Activated CD4-positive, alpha-beta memory T cell treated with anti-CD3 and anti-CD28 coated beads for 36 hours (primary cell): ENCODE results near the gene AHNAK. TPM values are rescaled to one million over a fixed set of nuclear protein-coding genes. Genes with fewer than 3 reads are reported as not detected.

ENCODE experiments used
- CTCF ChIA-PET: fragments of 350-600 bp; sonication (Branson Sonifier 250); formaldehyde crosslinking; loops from one replicate; lab custom pipeline; 2021; ENCODE audit warnings: antibody characterized with exemption, inconsistent platforms; lab: Charles Lee
- POLR2A ChIA-PET: fragments of 350-600 bp; sonication (Branson Sonifier 250); formaldehyde crosslinking; loops from one replicate; lab custom pipeline; 2021; ENCODE audit warnings: antibody characterized with exemption; lab: Charles Lee
- DNase-seq: peaks from one replicate; pipeline ENCODE4 v3.0.0-alpha.2; 2020
- H3K27ac Mint-ChIP-seq: one replicate; pipeline ENCODE4 v1.8.0; 2021; ENCODE audit warnings: mixed read lengths
- H3K27me3 Mint-ChIP-seq: one replicate; pipeline ENCODE4 v1.8.0; 2021; ENCODE audit warnings: mixed read lengths
- H3K36me3 Mint-ChIP-seq: one replicate; pipeline ENCODE4 v1.8.0; 2021; ENCODE audit warnings: mixed read lengths
- H3K4me1 Mint-ChIP-seq: one replicate; pipeline ENCODE4 v1.8.0; 2021; ENCODE audit warnings: low read depth, mixed read lengths
- H3K4me3 Mint-ChIP-seq: one replicate; pipeline ENCODE4 v1.8.0; 2021; ENCODE audit warnings: mild to moderate bottlenecking, mixed read lengths
- H3K9me3 Mint-ChIP-seq: one replicate; pipeline ENCODE4 v1.8.0; 2021; ENCODE audit warnings: mixed read lengths
- intact Hi-C: fragments of 100-400 bp; cut with micrococcal nuclease; formaldehyde crosslinking; loops from one replicate; pipeline ENCODE4 v1.15.1; 2023
- total RNA-seq, 2 experiments: library from RNA; stranded (reverse); gene quantifications; one replicate each; pipeline ENCODE4 v1.2.3, GENCODE V29; 2021

The AHNAK gene
- total RNA-seq, 2 experiments from 2014 or later, result 83.7 to 85.2 TPM

DNA sequence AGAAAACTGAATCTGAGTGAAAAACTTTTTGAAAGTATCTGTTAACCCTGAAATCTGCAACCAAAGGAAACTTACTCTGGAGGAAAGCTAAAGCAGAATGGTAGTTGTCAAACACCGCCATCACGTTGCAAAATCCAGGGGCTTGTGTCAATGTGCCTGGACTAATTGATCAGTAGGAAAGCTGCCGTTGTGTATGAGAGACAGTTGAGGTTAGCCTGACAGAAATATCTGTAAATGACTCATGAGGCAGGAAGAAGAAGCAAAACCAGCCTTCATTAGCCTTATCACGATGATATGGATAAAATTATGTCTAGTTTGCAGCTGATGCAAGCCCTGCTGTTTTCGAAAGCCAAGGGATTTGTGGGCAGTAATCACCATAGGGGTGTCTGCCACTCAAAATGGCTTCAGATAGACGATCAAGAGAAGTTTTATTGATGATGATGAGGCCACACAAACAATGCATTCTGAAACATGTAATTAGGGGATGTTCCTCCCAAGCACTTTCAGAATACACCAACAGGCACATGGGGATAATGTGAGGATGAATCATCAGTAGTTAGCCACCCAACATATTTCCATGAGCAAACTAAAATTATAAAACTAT lies 118.9 kb downstream of the AHNAK start:
- H3K9me3 Mint-ChIP-seq, result no peaks in the 10 kb centered on the region
- no peaks in the 10 kb centered on the region for H3K36me3 Mint-ChIP-seq
- intact Hi-C loops, result loop anchor here (1.0 to 10.0 kb wide), 3 partner anchors 116 to 247 kb away; partner anchors contain the start of genes LBHD1, UBXN1 and UQCC3
- peak; percentile 39 for DNase-seq
- H3K27ac Mint-ChIP-seq, result peak overlapping the region; percentile 79
- CTCF ChIA-PET, result interaction anchor here (0.6 to 9.5 kb wide), 6 partner anchors 33 to 454 kb away, joined by 3 to 272 read pairs (median 8); partner anchors contain the start of genes AHNAK and SLC3A2
- H3K4me1 Mint-ChIP-seq, result peaks cover 32% of the 10 kb centered on the region
- no peaks in the 10 kb centered on the region for H3K27me3 Mint-ChIP-seq
- POLR2A ChIA-PET, result interaction anchor here (1.1 to 2.3 kb wide), 6 partner anchors 115 to 237 kb away, joined by 3 to 8 read pairs (median 4); partner anchors contain the start of genes AHNAK, C11orf98 and CSKMT
- H3K4me3 Mint-ChIP-seq, result peak overlapping the region; percentile 27

DNA sequence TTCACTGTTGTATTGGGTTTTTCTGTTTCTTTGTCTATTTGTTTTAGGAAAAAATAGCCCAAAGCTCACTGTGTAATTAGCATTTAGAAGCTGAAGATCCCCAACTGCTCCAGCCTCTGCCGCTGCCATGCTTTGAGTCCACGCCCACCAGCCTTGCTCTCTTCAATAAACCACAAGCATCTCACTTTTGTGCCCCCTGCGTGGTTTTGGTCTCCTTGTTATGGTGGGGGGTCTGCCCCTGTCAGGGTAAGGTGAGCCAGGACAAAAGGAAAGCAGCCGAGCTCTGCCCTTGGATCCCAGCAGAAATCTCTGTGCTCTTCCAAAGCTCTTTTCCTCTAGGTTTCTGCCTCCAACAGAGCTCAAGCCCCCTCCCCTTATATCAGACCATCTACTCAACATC lies 123.6 kb downstream of the AHNAK start:
- DNase-seq, result no peak
- no peak overlapping the region for H3K27ac Mint-ChIP-seq
- H3K4me1 Mint-ChIP-seq, result peaks cover 20% of the 10 kb centered on the region
- ChIA-PET POLR2A (no interaction called here), CTCF (interaction anchor here (1.2 to 9.5 kb wide), 6 partner anchors 21 to 168 kb away, joined by 3 to 272 read pairs (median 49); partner anchors contain the start of genes AHNAK and TUT1)
- intact Hi-C loops, result loop anchor here (10.0 kb wide), 1 partner anchor 252 kb away; the partner anchor contains the start of genes LBHD1, UBXN1 and UQCC3
- H3K4me3 Mint-ChIP-seq, result no peak overlapping the region
- no peaks in the 10 kb centered on the region for H3K27me3 Mint-ChIP-seq
- H3K9me3 Mint-ChIP-seq, result no peaks in the 10 kb centered on the region
- H3K36me3 Mint-ChIP-seq, result no peaks in the 10 kb centered on the region

DNA sequence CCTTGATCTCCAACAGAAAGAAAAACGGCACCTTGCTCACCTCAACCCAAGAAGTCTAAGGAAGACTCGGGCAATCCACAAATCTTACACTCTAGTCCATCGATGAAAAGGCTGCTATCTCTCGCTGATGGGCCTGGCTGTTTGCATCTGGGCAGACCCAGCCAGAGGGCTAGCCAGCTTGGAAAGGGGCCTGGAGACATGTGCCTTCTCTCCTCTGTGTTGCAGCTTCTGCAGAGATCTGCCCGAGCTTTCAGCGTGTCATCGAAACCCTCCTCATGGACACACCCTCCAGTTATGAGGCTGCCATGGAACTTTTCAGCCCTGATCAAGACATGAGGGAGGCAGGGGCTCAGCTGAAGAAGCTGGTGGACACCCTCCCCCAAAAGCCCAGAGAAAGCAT lies 124.6 kb downstream of the AHNAK start:
- intact Hi-C loops, result loop anchor here (10.0 kb wide), 1 partner anchor 253 kb away; the partner anchor contains the start of genes LBHD1, UBXN1 and UQCC3

DNA sequence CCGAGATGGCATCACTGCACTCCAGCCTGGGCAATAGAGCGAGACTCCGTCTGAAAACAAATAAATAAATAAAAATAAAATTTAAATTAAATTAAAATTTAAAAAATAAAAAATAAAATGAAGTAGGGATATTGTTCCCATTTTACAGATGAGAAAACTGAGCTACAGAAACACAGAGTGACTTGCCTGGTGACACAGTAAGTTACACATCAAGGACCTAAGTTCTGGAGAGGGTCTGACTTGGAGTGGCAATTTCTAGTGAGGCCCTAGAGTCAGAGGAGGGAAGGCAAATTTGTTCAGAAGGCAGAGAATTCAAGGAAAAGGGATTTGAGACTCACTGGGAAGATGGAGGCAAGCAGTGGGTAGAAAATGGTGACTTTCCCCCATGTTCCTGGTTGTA lies 125.7 kb downstream of the AHNAK start:
- intact Hi-C loops, result loop anchor here (10.0 kb wide), 1 partner anchor 254 kb away; the partner anchor contains the start of genes LBHD1, UBXN1 and UQCC3
- Mint-ChIP-seq H3K36me3 (no peaks in the 10 kb centered on the region), H3K27ac (no peak overlapping the region), H3K27me3 (no peaks in the 10 kb centered on the region), H3K4me1 (peaks cover 4% of the 10 kb centered on the region), H3K9me3 (no peaks in the 10 kb centered on the region), H3K4me3 (no peak overlapping the region)
- DNase-seq, result no peak
- CTCF ChIA-PET, result interaction anchor here (0.8 to 9.5 kb wide), 4 partner anchors 24 to 137 kb away, joined by 3 to 272 read pairs (median 26); partner anchors contain the start of gene AHNAK
- POLR2A ChIA-PET, result no interaction called here

More for the DNA sequence above, 124.6 kb downstream of the AHNAK start:
- Mint-ChIP-seq H3K9me3 (no peaks in the 10 kb centered on the region), H3K27me3 (no peaks in the 10 kb centered on the region), H3K27ac (no peak overlapping the region), H3K4me1 (peaks cover 10% of the 10 kb centered on the region), H3K36me3 (no peaks in the 10 kb centered on the region), H3K4me3 (no peak overlapping the region)
- no peak for DNase-seq
- ChIA-PET CTCF (interaction anchor here (0.8 to 9.5 kb wide), 6 partner anchors 22 to 169 kb away, joined by 3 to 272 read pairs (median 26); partner anchors contain the start of genes AHNAK and TUT1), POLR2A (no interaction called here)

DNA sequence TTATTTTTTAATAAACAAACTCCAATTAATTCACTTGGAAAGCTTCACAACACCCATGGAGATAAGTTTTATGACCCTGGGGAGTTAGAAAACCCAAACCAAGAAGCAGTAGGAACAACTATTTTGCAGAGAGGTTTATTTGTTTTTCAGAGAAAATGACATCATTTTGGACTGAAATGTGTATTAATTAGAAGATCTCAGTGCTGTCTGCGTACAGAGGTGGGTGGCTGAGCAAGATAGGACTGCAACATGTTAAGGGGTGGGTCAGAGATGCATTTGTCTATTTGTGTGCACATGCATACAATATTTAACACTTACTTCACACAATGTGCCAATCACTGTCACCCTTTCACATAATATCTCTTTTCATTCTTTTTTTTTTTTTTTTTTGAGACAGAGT lies 126.7 kb downstream of the AHNAK start:
- CTCF ChIA-PET, result interaction anchor here (6.5 kb wide), 1 partner anchor 25 kb away, joined by 49 read pairs; no protein-coding TSS in a partner anchor
- Mint-ChIP-seq H3K36me3 (no peaks in the 10 kb centered on the region), H3K27me3 (no peaks in the 10 kb centered on the region), H3K27ac (no peak overlapping the region), H3K4me3 (no peak overlapping the region), H3K4me1 (peaks cover 4% of the 10 kb centered on the region), H3K9me3 (no peaks in the 10 kb centered on the region)
- DNase-seq, result no peak
- POLR2A ChIA-PET, result no interaction called here
- intact Hi-C loops, result loop anchor here (10.0 kb wide), 1 partner anchor 255 kb away; the partner anchor contains the start of genes LBHD1, UBXN1 and UQCC3

DNA sequence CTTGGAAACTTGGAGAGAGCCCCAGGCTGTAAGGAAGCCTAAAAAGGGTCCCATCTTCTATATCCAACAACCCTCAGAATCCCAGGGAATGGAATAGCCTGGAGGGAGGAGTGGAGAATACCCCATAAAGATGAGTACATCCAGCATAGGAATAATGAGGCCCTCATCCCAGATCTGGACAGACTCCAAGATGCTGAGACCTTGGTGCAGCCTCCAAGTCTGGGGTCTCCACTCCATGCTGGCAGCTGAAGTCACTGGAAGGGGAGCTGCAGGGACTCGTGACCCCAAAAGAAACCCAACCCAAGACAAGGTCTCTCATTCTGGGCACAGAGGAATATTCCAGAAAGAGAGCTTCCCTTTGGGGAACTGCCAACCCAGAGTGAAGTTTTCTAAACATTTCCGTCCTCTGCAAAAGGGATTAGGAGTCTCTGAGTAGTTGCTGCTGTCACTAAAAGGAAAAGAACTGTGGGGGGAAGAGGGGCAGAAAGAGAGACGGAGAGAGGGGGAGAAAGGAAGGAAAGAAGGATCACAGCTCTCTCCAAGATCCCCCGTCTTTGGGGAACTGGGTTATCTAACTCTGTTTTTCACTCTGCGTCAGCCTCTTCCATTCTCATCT lies 127.2 kb downstream of the AHNAK start:
- H3K9me3 Mint-ChIP-seq, result no peaks in the 10 kb centered on the region
- CTCF ChIA-PET, result interaction anchor here (1.5 to 6.5 kb wide), 2 partner anchors 24 to 124 kb away, joined by 5 to 49 read pairs; no protein-coding TSS in a partner anchor

DNA sequence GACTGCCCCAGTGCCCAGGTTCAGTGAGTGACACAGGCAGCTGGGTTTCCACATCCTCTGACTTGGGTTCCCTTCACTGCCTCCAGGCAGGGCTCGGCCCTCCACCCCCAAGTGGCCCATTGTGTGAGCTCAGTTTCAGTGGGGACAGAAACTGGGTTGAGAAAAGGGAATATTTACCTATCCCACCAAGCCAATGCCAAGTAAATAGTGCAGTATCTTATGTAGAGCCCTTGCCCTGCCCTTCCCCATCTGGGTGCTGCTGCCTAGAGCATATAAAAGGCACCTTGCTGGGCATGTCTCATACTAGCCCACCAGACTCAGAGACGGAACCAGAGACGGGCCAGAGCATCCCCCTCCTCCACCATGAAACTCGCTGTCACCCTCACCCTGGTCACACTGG lies 127.9 kb downstream of the AHNAK start, which contains the start of gene SCGB1A1:
SCGB1A1 (plus strand) TSS at position 301 of the 400 bp plus-strand sequence; CDS start at position 364, 63 bp downstream.
- ChIA-PET POLR2A (no interaction called here), CTCF (interaction anchor here (1.5 kb wide), 1 partner anchor 124 kb away, joined by 5 read pairs; no protein-coding TSS in a partner anchor)
- Mint-ChIP-seq H3K36me3 (no peaks in the 10 kb centered on the region), H3K9me3 (no peaks in the 10 kb centered on the region), H3K27me3 (no peaks in the 10 kb centered on the region), H3K4me1 (no peaks in the 10 kb centered on the region), H3K4me3 (no peak within 1 kb of the TSS), H3K27ac (no peak within 1 kb of the TSS)
- intact Hi-C loops, result no loop called here
- DNase-seq, result no peak

More for the DNA sequence above, 127.2 kb downstream of the AHNAK start:
- H3K36me3 Mint-ChIP-seq, result no peaks in the 10 kb centered on the region
- no peaks in the 10 kb centered on the region for H3K27me3 Mint-ChIP-seq
- no peak for DNase-seq
- H3K27ac Mint-ChIP-seq, result no peak overlapping the region
- H3K4me3 Mint-ChIP-seq, result no peak overlapping the region
- POLR2A ChIA-PET, result no interaction called here
- H3K4me1 Mint-ChIP-seq, result peaks cover under 1% of the 10 kb centered on the region
- intact Hi-C loops, result no loop called here

DNA sequence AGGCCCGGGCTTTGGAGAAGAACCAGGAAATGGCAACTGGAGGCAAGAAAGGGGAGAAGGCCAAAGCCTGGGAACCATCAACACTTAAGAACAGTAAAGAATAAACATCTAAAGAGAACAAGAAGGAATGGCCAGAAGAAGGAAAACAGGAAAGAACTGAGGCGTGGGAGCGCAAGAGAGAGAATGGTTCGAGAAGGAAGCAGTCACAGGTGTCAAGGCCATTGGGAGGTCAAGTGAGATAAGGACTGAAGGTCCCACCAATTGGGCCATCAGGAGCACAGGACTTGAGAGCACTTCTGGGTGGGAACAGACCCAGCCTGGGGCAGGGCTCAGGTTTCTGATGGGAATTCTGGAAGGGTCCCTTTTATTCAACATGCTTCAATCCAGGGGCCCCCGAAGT lies 128.5 kb downstream of the AHNAK start:
- Mint-ChIP-seq H3K9me3 (no peaks in the 10 kb centered on the region), H3K4me1 (no peaks in the 10 kb centered on the region), H3K4me3 (no peak overlapping the region), H3K27me3 (no peaks in the 10 kb centered on the region), H3K27ac (no peak overlapping the region), H3K36me3 (no peaks in the 10 kb centered on the region)
- DNase-seq, result no peak
- intact Hi-C loops, result no loop called here
- ChIA-PET CTCF (interaction anchor here (1.5 kb wide), 1 partner anchor 125 kb away, joined by 5 read pairs; no protein-coding TSS in a partner anchor), POLR2A (no interaction called here)

DNA sequence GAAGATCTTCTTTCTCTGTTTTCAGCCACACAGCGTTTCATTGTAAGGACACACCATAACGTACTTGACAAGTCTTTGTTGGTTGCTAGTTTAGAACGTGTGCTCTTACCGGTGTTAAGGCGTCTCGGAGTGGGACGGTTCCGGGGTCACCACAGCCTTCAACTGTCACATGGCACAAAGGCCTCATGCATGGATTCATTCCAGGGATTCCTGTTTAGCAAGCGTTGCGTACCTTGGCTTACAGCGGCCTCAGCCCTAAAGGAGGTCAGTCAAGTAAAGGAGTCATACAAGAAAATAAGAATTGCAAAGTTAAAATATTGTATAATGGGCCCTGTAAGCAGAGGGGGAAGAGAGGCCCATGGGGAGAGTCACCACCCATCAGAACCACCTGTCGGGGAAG lies 130.0 kb downstream of the AHNAK start:
- no peak overlapping the region for H3K27ac Mint-ChIP-seq
- POLR2A ChIA-PET, result interaction anchor here (0.6 kb wide), 1 partner anchor 91 kb away, joined by 3 read pairs; no protein-coding TSS in a partner anchor
- no peaks in the 10 kb centered on the region for H3K9me3 Mint-ChIP-seq
- no peaks in the 10 kb centered on the region for H3K36me3 Mint-ChIP-seq
- intact Hi-C loops, result no loop called here
- H3K4me1 Mint-ChIP-seq, result no peaks in the 10 kb centered on the region
- no peak for DNase-seq
- H3K27me3 Mint-ChIP-seq, result no peaks in the 10 kb centered on the region
- CTCF ChIA-PET, result interaction anchor here (1.0 kb wide), 1 partner anchor 24 kb away, joined by 3 read pairs; no protein-coding TSS in a partner anchor
- H3K4me3 Mint-ChIP-seq, result no peak overlapping the region

DNA sequence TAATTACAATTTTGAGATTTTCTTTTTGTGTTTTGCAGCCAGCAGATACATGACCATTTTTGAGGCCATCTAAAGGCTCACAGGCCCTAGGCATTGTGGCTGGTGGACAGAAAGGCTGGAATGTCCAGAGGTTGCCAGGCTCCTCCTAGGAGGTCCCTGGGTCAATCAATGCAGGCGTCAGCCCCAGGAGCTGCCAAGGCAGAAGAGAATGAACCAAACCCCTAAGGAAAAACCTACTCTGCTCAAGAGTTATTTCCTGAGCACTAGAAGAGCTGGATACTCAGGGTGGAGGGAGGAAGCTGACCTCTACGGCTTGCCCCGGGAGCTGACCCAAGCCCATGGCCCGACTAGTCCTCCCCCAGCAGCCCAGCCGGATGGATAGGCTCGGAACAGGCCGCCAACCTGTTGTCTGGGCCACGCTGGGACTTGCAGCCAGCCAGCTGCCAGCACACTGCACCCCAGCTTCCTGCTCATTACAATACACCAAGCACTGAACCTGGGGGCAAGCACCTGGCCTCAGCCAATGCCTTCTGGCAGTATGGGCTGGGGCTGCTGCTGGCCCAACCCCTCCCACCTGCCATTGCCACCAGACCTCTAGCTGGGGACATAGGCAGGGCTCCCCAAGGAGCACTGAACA lies 133.4 kb downstream of the AHNAK start:
- intact Hi-C loops, result no loop called here
- CTCF ChIA-PET, result interaction anchor here (0.9 kb wide), 1 partner anchor 84 kb away, joined by 3 read pairs; no protein-coding TSS in a partner anchor
- no peak overlapping the region for H3K27ac Mint-ChIP-seq

DNA sequence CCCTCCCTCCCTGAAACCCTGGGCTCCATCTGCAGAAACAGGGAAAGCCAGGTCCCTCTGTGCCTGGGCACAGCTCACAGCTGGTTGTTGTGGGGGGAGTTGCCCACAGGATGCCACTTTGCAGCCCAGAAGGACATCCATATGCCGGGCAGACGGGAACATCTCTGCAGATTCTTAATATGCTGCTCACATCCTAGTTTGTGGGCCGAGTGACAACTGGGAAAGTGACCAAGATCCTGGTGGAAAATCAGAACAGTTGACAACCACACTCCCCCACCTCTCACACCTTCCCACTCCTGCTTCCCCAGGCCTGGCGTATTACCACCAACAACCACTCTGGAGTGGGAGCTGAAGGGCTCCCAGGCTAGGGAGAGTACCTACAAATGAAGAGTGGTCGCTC lies 135.1 kb downstream of the AHNAK start:
- H3K27ac Mint-ChIP-seq, result no peak overlapping the region
- H3K36me3 Mint-ChIP-seq, result no peaks in the 10 kb centered on the region
- ChIA-PET CTCF (interaction anchor here (0.7 to 2.0 kb wide), 5 partner anchors 12 to 71 kb away, joined by 3 to 7 read pairs (median 3); no protein-coding TSS in a partner anchor), POLR2A (no interaction called here)
- intact Hi-C loops, result no loop called here
- no peak for DNase-seq
- no peaks in the 10 kb centered on the region for H3K27me3 Mint-ChIP-seq
- no peak overlapping the region for H3K4me3 Mint-ChIP-seq
- no peaks in the 10 kb centered on the region for H3K9me3 Mint-ChIP-seq
- H3K4me1 Mint-ChIP-seq, result no peaks in the 10 kb centered on the region

More for the DNA sequence above, 133.4 kb downstream of the AHNAK start:
- POLR2A ChIA-PET, result interaction anchor here (0.6 kb wide), 1 partner anchor 49 kb away, joined by 3 read pairs; no protein-coding TSS in a partner anchor
- no peaks in the 10 kb centered on the region for H3K4me1 Mint-ChIP-seq
- no peak overlapping the region for H3K4me3 Mint-ChIP-seq
- H3K9me3 Mint-ChIP-seq, result no peaks in the 10 kb centered on the region
- H3K27me3 Mint-ChIP-seq, result no peaks in the 10 kb centered on the region
- no peak for DNase-seq
- no peaks in the 10 kb centered on the region for H3K36me3 Mint-ChIP-seq
